NCI-H510A treated with DMSO at 0.1 percent for 48 hours (cell line): ENCODE results near the gene FES.
"Not testable (repeated sequence)": the region's sequence is repeated elsewhere in the genome, so short reads cannot be mapped to it uniquely, and the experiment has no call there.

Experiments used
- DNase-seq: peaks from one replicate; lab custom pipeline; 2025; lab: John Stamatoyannopoulos, UW

The FES gene

DNA sequence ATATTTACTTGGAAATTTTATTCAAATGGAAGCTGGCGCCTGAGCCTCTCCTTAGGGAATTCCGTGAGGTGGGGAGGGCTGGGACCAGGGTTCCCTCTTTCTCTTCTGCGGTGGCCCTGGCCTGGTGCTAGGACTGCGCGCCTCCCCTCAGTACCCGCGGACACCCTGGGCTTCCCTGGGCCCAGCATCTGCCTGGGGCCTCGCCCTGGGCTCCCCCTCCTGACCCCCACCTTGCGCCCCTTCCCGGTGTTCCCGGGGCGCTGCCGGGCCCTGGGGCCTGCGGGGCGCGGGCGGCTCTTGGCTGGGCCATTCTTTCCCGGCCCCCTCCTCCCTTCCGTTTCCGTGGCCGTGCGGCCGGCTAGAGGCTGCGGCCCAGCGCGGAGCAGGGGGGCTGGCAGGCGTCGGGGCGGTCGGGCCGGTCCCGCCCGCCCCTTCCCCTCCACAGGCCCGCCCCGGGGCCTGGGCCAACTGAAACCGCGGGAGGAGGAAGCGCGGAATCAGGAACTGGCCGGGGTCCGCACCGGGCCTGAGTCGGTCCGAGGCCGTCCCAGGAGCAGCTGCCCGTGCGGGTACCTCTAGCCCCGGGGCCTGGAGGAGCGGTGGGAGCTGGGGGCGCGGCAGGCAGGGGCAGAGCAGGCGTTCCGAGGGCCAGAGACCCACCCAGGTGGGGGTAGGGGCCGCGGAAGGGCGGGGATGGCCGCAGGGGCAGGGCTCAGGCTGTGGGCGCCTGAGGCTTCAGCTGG lies at the start of gene FES:
Gene FES (plus strand): TSS at position 529 of the 743 bp plus-strand sequence. CDS start 542 bp downstream, outside the sequence.
- no peak for DNase-seq

DNA sequence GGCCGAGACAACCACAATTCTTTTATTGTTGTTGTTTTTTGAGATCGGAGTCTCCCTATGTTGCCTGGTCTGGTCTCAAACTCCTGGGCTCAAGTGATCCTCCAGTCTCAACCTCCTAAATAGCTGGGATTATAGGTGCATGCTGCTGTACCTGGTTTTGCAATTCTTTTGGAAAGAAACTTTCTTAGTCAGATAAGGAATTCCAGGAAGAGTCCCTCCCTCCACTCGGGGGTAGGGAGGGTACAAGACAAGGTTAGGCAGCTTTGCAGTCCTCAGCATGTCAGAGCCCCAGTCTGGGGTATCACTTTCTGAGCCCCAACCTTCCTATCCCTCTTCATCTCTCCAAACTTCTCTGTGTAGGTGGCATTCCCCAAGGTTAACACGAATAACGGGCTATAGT lies 49.7 kb upstream of the FES start:
- no peak for DNase-seq

DNA sequence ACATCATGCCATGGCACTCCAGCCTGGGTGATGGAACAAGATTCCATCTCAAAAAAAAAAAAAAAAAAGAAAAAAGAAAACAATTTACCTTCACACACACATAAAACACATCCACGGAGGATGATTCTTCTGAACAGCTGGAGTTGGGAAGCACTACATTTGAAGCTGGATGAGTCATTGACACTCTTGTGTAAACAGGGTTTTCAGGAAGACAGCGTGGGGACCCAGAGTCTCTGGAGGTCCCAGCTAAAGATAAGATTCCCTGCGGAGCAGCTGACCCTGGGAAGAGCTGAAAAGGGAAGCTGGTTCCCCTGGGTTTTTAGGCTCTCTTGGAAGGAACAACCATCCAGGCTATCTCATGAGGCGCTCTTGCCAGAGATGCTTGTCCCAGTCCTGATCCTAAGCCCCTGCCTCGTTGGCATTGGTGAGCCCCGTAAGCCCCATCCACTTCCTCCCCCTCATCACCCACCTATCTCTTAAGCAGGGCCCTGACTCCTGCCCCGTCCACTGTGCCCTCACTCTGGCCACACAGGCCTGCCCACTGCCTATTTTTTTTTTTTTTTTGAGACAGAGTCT lies 47.9 kb upstream of the FES start:
- DNase-seq = peak; percentile 19

DNA sequence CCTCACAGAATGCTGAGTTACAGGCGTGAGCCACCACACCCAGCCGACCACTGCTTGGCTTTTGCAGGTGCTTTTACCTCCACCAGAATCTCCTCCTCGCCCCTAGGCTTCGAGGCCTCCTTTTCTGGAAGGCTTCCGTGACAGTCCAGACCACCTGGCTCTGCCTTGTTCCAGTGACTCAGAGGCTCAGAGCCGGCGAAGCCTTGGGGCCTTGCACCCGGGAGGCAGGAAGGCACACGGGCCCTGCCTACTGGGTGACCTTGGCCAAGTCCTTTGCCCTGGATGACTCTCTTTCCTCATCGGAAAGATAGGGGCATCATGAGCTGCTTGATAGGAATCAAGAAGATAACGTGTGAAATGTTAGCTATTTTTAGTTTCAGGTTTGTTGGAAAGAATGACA lies 47.2 kb upstream of the FES start:
- DNase-seq = no peak

DNA sequence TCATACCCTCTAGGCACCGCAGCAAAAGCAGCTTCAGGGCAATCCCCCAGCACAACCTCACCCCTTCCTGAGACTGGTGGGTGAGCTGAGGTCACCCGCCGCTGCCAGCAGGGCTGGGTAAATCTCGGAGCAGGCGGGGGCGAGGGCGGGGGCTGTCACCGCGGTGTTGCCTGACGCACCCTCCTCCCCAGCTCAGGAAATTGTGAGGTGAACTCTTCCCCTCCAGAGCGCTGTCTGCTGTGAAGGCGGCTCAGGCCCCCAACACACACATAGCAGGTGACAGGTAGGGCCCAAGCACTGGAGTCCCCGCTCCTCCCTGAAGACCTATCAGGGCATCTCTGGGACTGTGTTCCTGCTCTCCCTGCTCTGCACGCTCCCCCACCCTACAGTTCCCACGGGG lies 46.2 kb upstream of the FES start:
- DNase-seq = no peak

DNA sequence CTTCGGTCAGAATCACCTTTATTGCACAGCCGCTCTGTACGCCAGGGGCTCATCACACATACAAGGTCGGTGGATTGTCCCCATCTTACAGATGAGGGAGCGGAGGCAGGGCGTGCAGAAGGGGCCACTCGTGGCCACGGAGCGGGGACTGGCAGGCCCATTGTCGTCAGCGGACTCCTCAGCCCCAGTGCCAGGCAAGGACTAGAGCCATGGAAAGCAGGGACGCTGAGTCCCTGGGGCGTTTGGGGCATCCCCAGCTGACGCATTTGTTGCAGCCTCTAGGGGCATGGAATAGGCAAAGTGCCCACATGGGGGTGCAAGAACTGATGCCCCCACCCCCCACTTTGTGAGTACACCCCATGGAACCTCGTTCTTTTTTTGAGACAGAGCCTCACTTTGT lies 45.8 kb upstream of the FES start:
- no peak for DNase-seq

DNA sequence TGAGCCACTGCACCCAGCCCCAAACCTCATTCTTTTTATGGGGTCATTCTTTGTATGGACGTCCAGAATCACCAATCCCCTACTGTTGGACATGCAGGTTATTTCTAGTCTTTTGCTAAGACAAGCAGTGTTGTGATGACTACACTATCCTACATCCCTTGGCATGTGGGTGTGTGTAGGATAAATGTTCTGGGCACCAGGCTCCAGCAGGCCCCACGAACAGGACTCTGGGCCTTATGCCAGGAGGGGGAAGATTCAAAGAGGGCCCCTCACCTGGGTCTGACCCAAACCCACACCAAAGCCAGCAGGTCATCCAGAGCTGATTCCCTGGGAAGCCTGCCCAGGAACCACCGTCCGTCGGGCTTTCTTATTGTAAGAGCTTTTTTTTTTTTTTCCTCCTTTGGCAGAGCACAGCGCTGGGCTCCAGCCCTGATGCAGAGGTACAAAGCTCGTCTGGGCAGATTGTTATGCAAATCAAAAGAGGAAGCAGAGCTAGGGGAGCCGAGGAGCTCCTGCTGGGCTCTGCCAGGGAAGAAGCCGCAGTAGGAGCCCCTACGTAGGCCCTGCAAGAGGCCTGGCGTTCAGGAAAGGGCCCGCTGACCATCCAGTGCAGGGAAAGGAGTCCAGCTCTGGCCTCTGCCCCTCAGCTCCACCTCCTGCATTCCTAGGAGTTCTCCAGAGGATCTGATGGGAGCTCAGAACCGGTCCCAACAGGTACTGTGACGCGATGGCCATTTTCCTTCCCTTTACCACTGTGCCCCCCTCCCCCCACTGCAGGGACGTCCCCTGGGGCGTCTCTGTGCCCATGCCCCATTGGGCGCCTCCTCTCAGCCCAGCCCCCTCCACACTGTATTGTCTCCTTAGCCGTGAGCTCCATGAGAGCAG lies 44.9 kb upstream of the FES start:
- DNase-seq = no peak

DNA sequence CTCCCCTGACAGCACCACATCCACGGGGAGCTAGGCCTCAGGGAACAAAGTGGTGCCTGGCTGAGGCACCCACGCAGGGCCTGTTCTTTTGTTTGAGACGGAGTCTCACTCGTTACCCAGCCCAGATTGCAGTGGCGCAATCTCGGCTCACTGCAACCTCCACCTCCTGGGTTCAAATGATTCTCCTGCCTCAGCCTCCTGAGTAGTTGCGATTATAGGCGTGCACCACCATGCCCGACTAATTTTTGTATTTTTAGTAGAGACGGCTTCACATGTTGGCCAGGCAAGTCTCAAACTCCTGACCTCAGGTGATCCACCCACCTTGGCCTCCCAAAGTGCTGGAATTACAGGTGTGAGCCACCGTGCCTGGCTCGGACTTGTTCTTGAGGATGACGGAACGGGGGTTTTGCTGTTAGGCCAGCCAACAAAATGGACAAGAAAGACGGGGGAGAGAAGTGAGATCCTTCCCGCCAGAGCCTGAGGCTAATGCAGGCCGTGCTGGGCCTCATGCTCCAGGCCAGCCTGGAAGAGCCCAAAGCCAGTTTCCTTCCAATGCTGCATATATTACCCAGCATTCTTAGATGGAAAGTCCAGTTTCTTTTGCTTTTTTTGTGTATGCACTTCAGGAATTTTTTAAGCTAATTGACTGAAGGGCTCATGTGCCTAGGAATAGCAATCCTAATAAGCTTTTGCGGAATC lies 44.0 kb upstream of the FES start:
- DNase-seq = no peak

DNA sequence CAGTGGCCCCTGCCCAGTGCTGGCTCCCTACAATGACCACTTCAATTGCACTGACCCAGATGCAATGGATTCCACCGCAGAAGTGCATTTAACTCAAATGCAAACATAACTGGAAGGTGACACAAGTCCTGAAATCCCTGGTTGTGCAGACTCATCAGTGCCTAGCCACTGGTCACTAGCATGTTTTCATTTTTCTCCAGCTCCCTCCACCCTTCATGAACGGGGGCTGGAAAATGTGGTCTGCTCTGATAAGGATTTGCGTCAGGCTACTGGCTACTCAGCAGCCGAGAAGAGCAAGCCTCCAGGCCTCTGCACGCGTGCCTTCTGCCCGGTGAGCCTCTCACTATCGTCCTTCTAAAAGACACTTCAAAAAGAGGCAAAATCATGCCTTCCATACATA lies 43.4 kb upstream of the FES start:
- no peak for DNase-seq

DNA sequence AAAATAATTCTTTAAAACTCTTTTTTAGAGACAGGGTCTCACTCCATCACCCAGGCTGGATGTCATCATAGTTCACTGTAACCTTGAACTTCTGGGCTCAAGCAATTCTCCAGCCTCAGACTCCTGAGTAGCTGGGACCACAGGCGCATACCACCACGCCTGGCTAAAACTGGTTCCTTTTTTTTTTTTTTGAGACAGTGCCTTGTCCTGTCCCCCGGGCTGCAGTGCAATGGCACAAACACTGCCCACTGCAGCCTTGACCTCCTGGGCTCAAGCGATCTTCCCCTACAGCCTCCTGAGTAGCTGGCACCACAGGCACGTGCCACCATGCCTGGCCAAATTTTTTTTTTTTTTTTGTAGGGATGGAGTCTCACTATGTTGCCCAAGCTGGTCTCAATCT lies 39.6 kb upstream of the FES start:
- DNase-seq = no peak

DNA sequence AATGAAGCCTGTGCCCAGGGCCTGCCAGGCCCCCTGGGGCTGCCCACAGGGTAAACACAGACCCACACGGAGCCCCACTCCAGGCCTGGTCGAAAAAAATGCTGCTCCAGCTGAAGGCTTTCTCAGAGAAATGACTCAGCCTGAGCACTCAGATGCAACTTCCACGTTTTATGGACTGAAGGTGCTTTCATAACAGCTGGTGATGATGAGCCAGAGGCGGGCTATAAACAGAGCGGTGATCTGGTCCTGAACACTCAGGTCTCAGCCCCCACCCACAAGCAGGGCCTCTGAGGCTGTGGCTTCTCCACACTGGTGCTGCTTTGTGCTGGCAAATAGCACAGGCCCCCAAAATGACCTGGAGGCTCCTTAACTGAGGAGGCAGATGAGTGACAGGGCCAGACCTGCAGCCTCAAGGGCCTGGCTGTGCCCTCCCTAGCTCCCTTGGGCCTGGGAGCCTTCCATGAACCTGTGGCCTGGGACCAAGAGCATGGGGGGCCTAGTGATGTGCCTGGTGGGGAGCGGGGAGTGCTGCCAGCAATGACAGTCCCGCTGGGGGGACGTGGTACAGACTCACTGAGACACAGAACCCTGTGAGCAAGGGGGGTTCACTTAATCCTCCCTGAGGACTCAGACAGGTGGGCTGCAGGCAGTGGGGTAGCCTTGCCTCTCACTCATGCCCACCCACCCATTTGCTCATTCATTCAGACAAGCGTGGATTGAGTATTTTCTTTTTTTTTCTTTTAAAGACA lies 38.9 kb upstream of the FES start:
- DNase-seq = peak; percentile 20

DNA sequence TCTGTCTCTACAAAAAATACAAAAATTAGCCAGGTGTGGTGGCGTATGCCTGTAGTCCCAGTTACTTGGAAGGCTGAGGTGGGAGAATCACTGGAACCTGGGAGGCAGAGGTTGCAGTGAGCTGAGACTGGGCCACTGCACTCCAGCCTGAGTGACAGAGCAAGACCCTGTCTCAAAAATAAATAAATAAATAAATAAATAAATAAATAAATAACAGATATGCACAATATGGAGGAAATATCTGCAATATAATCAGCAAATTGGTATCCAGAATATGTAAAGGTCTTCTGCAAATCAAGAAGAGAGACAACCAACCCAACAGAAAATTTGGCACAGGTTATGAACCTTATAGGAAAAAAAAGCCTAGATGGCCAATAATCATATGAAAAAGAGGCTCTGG lies 34.9 kb upstream of the FES start:
- not testable (repeated sequence) for DNase-seq

DNA sequence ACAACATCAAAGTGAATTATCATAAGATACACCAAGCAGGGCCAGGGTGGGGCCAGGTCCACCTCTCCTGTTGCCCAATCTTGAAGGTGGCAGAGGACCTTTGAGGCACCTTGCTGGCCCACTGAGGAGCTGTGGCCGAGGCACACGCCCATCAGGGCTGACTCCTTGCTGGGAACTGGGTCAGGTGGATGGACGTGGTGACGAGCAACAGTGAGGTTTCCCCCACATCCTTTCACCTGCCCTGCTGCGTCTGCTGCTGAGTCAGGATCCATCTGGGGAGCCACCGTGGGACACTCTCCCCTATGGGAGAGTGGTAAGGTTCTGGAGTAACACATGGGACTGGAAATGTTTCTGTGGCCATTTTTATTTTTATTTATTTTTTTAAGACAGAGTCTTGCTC lies 33.2 kb upstream of the FES start:
- DNase-seq = no peak

DNA sequence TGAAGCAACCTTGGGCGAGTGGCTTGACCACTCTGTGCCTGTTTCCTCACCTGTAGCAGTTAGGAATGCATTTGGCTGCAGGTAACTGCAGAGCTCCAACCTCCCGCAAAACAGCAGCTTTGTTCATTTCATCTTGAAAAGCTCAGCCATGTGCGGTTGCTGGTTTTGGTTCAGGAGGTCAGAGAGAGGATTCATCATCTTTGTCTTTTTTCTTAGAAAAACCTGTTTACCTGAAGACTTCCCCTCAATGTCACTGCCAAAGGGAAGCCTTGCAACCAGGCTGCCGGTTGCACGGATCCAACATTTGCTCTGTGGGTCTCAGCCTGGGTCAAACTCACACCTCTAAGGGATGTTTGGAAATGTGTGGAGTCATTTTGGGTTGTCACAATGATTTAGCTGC lies 32.4 kb upstream of the FES start:
- no peak for DNase-seq

DNA sequence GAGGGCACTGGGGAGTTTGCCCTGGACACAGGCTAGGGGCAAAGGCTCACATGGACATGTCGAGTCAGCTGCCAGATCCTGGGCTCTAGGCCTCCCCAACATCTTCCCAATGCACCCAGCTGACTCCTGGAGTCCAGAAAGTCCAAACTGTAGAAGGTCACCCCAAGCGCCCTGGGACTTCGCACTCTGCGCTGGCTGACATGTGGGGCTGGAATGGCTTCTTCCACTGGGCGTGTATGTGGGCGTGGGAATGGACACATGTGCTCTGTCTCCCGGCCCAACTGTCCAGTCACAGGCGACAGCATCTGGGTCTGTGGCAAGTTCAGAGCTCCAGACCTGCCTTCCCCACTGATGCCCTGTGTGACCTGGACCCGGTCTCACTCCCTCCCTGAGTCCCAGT lies 29.2 kb upstream of the FES start:
- no peak for DNase-seq

DNA sequence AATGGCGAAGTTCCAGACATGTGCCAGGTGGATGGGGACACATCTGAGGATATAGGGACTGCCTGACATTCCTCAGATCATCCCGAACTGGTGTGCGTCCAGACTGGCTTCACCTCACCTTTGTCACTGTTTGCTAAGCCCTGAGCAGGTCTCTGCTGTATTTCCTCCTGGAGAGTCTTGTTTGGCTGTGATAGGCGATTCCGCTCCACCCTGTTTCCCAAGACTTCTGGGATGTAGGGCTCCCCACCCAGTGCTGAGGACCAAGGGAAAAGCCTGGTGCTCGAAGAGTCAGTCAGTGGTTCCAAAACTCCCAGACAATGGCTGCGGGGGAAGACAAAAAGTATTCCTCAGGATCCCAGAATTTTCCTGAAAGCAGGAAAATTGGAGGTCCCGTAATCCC lies 27.0 kb upstream of the FES start:
- no peak for DNase-seq

DNA sequence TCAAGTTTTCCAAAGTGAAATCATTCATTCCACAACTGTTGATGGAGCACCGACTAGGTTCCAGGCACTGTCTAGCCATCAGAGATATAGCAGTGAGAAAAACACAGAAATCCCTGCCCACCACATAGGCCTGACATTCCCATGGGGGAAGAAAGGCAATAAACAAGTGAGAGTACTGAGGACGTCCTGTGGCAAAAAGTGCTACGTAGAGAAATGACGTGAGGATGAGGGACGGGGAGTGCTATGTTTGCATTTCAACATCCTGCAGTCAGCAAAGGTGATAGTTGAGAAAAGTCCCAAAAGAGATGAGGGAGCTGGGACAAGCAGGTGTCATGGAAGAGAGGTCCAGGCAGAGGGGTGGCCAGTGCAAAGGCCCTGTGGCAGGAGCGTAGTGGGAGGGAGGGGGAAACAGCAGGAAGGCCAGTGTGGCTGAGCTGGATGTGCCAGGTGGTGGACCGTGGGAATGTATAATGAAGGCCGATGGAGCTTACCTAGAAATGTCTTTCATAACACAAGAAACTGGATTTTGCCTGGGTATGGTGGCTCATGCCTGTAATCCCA lies 26.3 kb upstream of the FES start:
- DNase-seq = no peak

DNA sequence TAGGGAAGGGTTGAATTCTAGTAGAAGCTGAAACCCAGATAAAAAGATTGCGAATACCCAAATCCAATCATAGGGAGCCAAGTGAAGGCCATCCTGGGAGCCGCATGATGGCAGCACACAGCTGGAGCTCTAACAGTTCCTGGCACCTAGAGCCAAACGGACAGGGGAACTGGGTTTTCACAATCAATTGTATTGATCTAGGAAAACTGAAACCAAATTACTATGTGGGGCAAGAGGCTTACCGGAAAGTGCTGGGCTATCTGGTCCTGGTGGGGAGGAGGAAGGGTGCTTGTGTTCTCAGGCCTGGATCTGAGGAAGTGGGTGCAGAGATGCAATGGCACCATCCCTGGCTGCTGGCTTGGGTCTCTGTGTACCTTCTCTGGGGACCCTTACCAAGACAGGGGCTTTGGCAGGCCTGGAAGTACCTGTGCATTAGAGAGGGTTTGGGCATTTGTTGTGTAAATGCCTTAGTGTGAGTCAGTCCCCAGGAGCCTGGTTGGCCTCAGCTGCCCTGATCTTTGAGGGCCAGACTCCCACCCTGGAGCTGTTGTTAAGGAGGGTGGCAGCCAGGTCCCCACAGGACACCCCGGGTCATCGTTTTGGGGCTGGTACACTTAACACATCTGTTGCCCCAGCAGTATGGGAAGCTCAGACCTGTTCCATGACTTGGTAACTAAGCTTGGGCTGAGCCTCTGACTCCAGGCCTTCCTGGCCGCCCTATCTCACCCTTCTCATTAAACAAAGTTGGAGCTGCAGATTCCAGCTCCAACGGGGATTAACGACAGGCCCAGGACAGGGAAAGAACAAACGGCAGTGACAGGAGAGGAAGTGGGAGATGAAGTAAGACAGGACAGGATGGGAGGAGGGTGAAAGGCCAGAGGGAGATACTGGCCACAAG lies 24.8 kb upstream of the FES start:
- DNase-seq = no peak

DNA sequence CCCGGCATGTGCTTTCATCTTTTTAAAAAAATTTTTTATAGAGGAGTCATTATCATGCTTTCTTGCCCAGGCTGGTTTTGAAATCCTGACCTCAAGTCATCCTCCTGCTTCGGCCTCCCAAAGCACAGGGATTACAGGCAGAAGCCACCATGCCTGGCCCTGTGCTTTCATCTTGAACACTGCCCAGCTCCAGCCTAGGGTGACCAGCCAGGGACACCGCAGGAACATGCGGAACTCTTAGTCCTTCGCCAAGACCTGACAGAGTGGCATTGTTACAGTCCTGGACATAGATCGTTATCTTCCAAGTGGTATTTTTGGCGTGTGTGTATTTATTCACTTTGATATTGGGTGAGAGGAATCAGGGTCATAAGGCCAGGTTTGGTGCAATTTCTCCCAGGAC lies 23.9 kb upstream of the FES start:
- no peak for DNase-seq

DNA sequence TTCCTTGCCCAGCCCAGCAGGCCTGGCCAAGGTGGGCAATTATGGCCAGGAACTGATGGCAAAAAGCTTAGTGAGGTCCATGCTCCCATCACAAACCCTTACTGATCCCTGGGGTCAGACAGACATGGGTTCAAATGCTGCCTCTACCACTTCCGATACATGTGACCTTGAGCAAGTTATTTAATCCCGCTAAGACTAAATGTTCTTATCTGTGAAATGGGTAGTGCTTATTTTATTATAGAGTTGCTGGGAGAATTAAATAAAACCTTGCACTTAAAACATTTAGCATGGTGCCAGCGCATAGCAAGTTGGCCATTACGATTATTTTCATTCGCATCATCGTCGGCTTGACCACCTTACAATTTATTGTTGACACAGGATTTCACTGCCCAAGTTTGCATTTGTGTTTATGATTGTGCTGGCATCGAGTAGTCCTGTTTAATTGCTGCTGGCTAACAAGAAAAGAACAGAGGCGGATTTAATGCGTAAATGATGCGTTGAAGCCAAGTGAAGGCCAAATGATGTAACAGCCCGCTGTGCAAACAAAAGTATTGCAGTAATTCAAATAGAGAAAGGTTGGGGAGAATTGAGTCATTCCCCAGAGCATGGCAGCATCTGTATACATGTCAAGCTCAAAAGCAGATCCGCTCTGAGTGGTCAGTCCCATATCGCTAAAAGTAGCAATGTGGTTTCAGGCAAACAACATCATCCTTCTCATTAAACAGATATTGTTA lies 23.2 kb upstream of the FES start:
- peak; percentile 91 for DNase-seq
